ENCODE data around the gene SOX15.

SOX15 gene

GRCh38 chr17:7579001-7579833 lies 10.7 kb downstream of the SOX15 start, which contains the start of gene CD68:
TSS of gene CD68 (plus strand) at chr17:7579638. CDS start at chr17:7579678, 40 bp downstream.
- in situ Hi-C loops (cut with HindIII; ENCODE audit: low sequenced_read_pairs) = no loop called here

GRCh38 chr17:7577327-7578199 lies 12.3 kb downstream of the SOX15 start:
- in situ Hi-C loops (cut with HindIII; ENCODE audit: low sequenced_read_pairs) = no loop called here

- in situ Hi-C loops (cut with HindIII; ENCODE audit: low sequenced_read_pairs) = no loop called here
These were observed 13.4 kb downstream of the SOX15 start for GRCh38 chr17:7576432-7576937.

- in situ Hi-C loops (cut with HindIII; ENCODE audit: low sequenced_read_pairs) = no loop called here
These were observed 13.9 kb downstream of the SOX15 start for GRCh38 chr17:7575959-7576358.

- in situ Hi-C loops (cut with HindIII; ENCODE audit: low sequenced_read_pairs) = no loop called here
These were observed 14.4 kb downstream of the SOX15 start for GRCh38 chr17:7575481-7575883.

- in situ Hi-C loops (cut with HindIII; ENCODE audit: low sequenced_read_pairs) = loop anchor here (25.0 kb wide), 1 partner anchor 112 kb away; no protein-coding TSS in a partner anchor
These were observed 15.5 kb downstream of the SOX15 start for GRCh38 chr17:7574176-7574953.

GRCh38 chr17:7573324-7574080 lies 16.4 kb downstream of the SOX15 start:
- in situ Hi-C loops (cut with HindIII; ENCODE audit: low sequenced_read_pairs) = loop anchor here (25.0 kb wide), 1 partner anchor 111 kb away; no protein-coding TSS in a partner anchor

- in situ Hi-C loops (cut with HindIII; ENCODE audit: low sequenced_read_pairs) = loop anchor here (25.0 kb wide), 1 partner anchor 110 kb away; no protein-coding TSS in a partner anchor
These were observed 17.1 kb downstream of the SOX15 start for GRCh38 chr17:7572588-7573323.

GRCh38 chr17:7572338-7572587 lies 17.6 kb downstream of the SOX15 start:
- in situ Hi-C loops (cut with HindIII; ENCODE audit: low sequenced_read_pairs) = loop anchor here (25.0 kb wide), 1 partner anchor 110 kb away; no protein-coding TSS in a partner anchor

GRCh38 chr17:7570351-7570750 lies 19.5 kb downstream of the SOX15 start:
- in situ Hi-C loops (cut with HindIII; ENCODE audit: low sequenced_read_pairs) = loop anchor here (25.0 kb wide), 1 partner anchor 108 kb away; no protein-coding TSS in a partner anchor

GRCh38 chr17:7569571-7569970 lies 20.3 kb downstream of the SOX15 start:
- in situ Hi-C loops (cut with HindIII; ENCODE audit: low sequenced_read_pairs) = loop anchor here (25.0 kb wide), 1 partner anchor 107 kb away; no protein-coding TSS in a partner anchor

- in situ Hi-C loops (cut with HindIII; ENCODE audit: low sequenced_read_pairs) = loop anchor here (25.0 kb wide), 1 partner anchor 101 kb away; no protein-coding TSS in a partner anchor
These were observed 26.6 kb downstream of the SOX15 start for GRCh38 chr17:7563115-7563869.

GRCh38 chr17:7562208-7562605 lies 27.7 kb downstream of the SOX15 start:
- in situ Hi-C loops (cut with HindIII; ENCODE audit: low sequenced_read_pairs) = loop anchor here (25.0 kb wide), 1 partner anchor 100 kb away; no protein-coding TSS in a partner anchor

- in situ Hi-C loops (cut with HindIII; ENCODE audit: low sequenced_read_pairs) = loop anchor here (25.0 kb wide), 1 partner anchor 99 kb away; no protein-coding TSS in a partner anchor
These were observed 28.2 kb downstream of the SOX15 start, which contains the start of gene SENP3 for GRCh38 chr17:7561589-7562207. TSS of gene SENP3 (plus strand) at chr17:7561919. CDS start at chr17:7563077, 1,158 bp downstream.

GRCh38 chr17:7561028-7561575 lies 28.8 kb downstream of the SOX15 start:
- in situ Hi-C loops (cut with HindIII; ENCODE audit: low sequenced_read_pairs) = loop anchor here (25.0 kb wide), 1 partner anchor 99 kb away; no protein-coding TSS in a partner anchor

GRCh38 chr17:7560172-7561027 lies 29.5 kb downstream of the SOX15 start:
- in situ Hi-C loops (cut with HindIII; ENCODE audit: low sequenced_read_pairs) = loop anchor here (25.0 kb wide), 1 partner anchor 98 kb away; no protein-coding TSS in a partner anchor

All from endothelial cell of hepatic sinusoid (primary cell).